ENCODE measurements around the gene SBF2. TPM values are rescaled to one million over a fixed set of nuclear protein-coding genes. Genes with fewer than 3 reads are reported as not detected.

The SBF2 gene
- total RNA-seq, 1 experiment from 2014 or later: 30.2 TPM

DNA sequence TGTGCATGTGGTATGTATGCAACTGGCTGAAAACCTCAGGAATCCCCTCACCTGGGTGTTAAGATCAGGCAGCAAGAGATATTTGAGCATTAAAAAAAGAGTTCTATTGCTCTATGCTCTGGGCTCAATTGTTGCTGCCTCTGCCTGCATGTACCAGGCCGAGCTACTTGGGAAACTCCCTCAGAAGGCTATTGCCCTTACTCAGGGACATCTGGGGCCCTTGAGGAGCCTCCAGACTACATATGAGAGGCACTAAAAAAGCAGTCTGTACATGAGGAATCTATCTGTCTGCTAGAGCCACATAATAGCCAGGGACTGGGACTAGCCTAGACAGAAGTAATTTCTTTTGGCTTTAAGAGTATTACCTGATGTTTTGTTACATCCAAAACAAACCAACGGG, 510.0 kb downstream of the SBF2 start:
- Histone ChIP-seq H2AK5ac (ENCODE audit: insufficient read length, low read length) (no peak overlapping the region), H2AFZ (ENCODE audit: low read length) (no peak overlapping the region), H4K20me1 (ENCODE audit: control insufficient read depth, insufficient read depth, insufficient read length) (no peaks in the 10 kb centered on the region), H3K18ac (ENCODE audit: insufficient read length, low read depth, low read length) (no peak overlapping the region), H3K4me1 (ENCODE audit: insufficient read depth, low read length) (no peaks in the 10 kb centered on the region), H2BK15ac (ENCODE audit: low read depth, low read length) (no peak overlapping the region), H3K27ac (ENCODE audit: insufficient read length, low read depth, low read length) (no peak overlapping the region), H3K23ac (ENCODE audit: insufficient read length, low read depth, low read length) (no peak overlapping the region), H3T11ph (ENCODE audit: low read length) (no peak overlapping the region), H4K5ac (ENCODE audit: insufficient read length, low read depth, low read length) (no peak overlapping the region), H3K9me3 (ENCODE audit: control insufficient read depth, low read depth, low read length) (no peaks in the 10 kb centered on the region), H3K79me1 (ENCODE audit: insufficient read depth, low read depth, low read length, poor library complexity, severe bottlenecking) (no peaks in the 10 kb centered on the region), H3K79me2 (ENCODE audit: insufficient read depth, low read length) (no peaks in the 10 kb centered on the region), H3K4ac (ENCODE audit: low read depth, low read length) (no peak overlapping the region), H3K56ac (ENCODE audit: insufficient read length, low read depth, low read length) (no peak overlapping the region), H2BK5ac (ENCODE audit: insufficient read length, low read length) (no peak overlapping the region), H2BK12ac (ENCODE audit: insufficient read length, low read depth, low read length) (no peak overlapping the region), H4K8ac (replicated peaks; ENCODE audit: insufficient read length, low read depth, low read length) (no peak overlapping the region), H4K91ac (ENCODE audit: insufficient read length, low read depth, low read length) (no peak overlapping the region), H3K9ac (ENCODE audit: extremely low read depth, insufficient read length, low read length) (no peak overlapping the region), H3K4me2 (ENCODE audit: insufficient read depth, insufficient read length, low read length) (no peak overlapping the region), H3K27me3 (ENCODE audit: insufficient read depth, low read length) (no peaks in the 10 kb centered on the region), H3K23me2 (ENCODE audit: insufficient read length, low read depth, low read length, poor library complexity, severe bottlenecking) (no peaks in the 10 kb centered on the region), H2BK20ac (ENCODE audit: low read depth, low read length, poor library complexity, severe bottlenecking) (no peak overlapping the region), H3K14ac (ENCODE audit: insufficient read depth, low read length) (no peak overlapping the region), H2BK120ac (ENCODE audit: low read depth, low read length, poor library complexity, severe bottlenecking) (no peak overlapping the region)
- Mint-ChIP-seq H3K36me3 (ENCODE audit: insufficient read depth in 1 of 3, low read depth in 3 of 3) (peaks cover 30 to 65% (median 40%) of the 10 kb centered on the region in 3 experiments; a peak in 6 of 7 replicates), H3K4me3 (no peak overlapping the region), H3K9me3 (no peaks in the 10 kb centered on the region), H3K27me3 (ENCODE audit: low read depth) (no peaks in the 10 kb centered on the region), H3K27ac (no peak overlapping the region), H3K4me1 (no peaks in the 10 kb centered on the region)
- DNase-seq: no peak
- WGBS (ENCODE audit: extremely low coverage, insufficient read length, low lambda C conversion rate): no CpG with 5 or more reads among the region's 2 CpGs
- TF ChIP-seq, protein P1, sequence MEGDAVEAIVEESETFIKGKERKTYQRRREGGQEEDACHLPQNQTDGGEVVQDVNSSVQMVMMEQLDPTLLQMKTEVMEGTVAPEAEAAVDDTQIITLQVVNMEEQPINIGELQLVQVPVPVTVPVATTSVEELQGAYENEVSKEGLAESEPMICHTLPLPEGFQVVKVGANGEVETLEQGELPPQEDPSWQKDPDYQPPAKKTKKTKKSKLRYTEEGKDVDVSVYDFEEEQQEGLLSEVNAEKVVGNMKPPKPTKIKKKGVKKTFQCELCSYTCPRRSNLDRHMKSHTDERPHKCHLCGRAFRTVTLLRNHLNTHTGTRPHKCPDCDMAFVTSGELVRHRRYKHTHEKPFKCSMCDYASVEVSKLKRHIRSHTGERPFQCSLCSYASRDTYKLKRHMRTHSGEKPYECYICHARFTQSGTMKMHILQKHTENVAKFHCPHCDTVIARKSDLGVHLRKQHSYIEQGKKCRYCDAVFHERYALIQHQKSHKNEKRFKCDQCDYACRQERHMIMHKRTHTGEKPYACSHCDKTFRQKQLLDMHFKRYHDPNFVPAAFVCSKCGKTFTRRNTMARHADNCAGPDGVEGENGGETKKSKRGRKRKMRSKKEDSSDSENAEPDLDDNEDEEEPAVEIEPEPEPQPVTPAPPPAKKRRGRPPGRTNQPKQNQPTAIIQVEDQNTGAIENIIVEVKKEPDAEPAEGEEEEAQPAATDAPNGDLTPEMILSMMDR (conservative IDR thresholded peaks at IDR 0.05): no peak

Data from H9 (cell line).